Spleen (tissue), 11 donors: Measurements from ENCODE around the gene SPN. TPM values are rescaled to one million over a fixed set of nuclear protein-coding genes. Genes with fewer than 3 reads are reported as not detected.
A peak's percentile ranks its signal among the peaks of the same experiment; 100 is the strongest.
"Not testable (repeated sequence)": the region's sequence is repeated elsewhere in the genome, so short reads cannot be mapped to it uniquely, and the experiment has no call there.

Source experiments
- DNase-seq: peaks from one replicate; pipeline ENCODE4 v3.0.0-alpha.2; 2020
- H3K27ac ChIP-seq, 8 donors: fragments of 200-600 bp; sonication (generic) in 7 of 8; 1 replicate in 4 of 8; 2 replicates in 4 of 8; pipeline versions ENCODE4 v1.5.0 to v1.8.0; 2016 to 2021; ENCODE audit warnings: inconsistent platforms in 4 of 8, mild to moderate bottlenecking in 4 of 8, moderate library complexity in 1 of 8
- H3K27me3 ChIP-seq, 7 donors: fragments of 200-600 bp; sonication (generic) in 6 of 7; replicated peaks in 1 of 7; 1 replicate in 4 of 7; 2 replicates in 3 of 7; pipeline versions ENCODE4 v1.5.0 to v1.8.0; 2016 to 2021; ENCODE audit warnings: inconsistent platforms in 3 of 7, mild to moderate bottlenecking in 1 of 7
- H3K36me3 ChIP-seq, 6 donors: fragments of 200-600 bp; sonication (generic) in 5 of 6; 1 replicate in 4 of 6; 2 replicates in 2 of 6; pipeline versions ENCODE4 v1.5.0 to v1.8.0; 2016 to 2021; ENCODE audit warnings: inconsistent platforms in 2 of 6
- H3K4me1 ChIP-seq, 6 donors: fragments of 200-600 bp; sonication (generic) in 5 of 6; 1 replicate in 3 of 6; 2 replicates in 3 of 6; pipeline versions ENCODE4 v1.5.0 to v1.8.0; 2016 to 2021; ENCODE audit warnings: inconsistent platforms in 3 of 6
- H3K4me3 ChIP-seq, 8 donors: fragments of 200-600 bp; sonication (generic) in 7 of 8; 1 replicate in 4 of 8; 2 replicates in 4 of 8; pipeline versions ENCODE4 v1.5.0 to v1.8.0; 2016 to 2021; ENCODE audit warnings: inconsistent platforms in 4 of 8, mild to moderate bottlenecking in 4 of 8, moderate library complexity in 2 of 8
- H3K9me3 ChIP-seq, 8 donors: fragments of 200-600 bp; sonication (generic) in 7 of 8; 1 replicate in 4 of 8; 2 replicates in 4 of 8; pipeline versions ENCODE4 v1.5.0 to v1.8.0; 2016 to 2021; ENCODE audit warnings: inconsistent platforms in 4 of 8
- POLR2A ChIP-seq, 3 donors: fragments of 450-650 bp; IDR thresholded peaks; one replicate each; pipeline ENCODE4 v1.5.1; 2017; ENCODE audit warnings: antibody characterized with exemption in 3 of 3, mild to moderate bottlenecking in 1 of 3
- POLR2AphosphoS5 ChIP-seq, 3 donors: sonication (generic); formaldehyde crosslinking; IDR thresholded peaks; one replicate each; pipeline ENCODE4 v1.5.1; 2017; ENCODE audit warnings: antibody characterized with exemption in 3 of 3
- WGBS, 5 donors: extraction: QIAGEN DNeasy Blood & Tissue Kit in 3 of 5; methylation state at CpG; one replicate each; pipeline versions ENCODE4 v1.1.5 to v1.1.7; 2013 to 2018; 5-methylcytosine and 5-hydroxymethylcytosine counted together
- intact Hi-C: fragments of 100-400 bp; cut with DNase I; formaldehyde crosslinking; loops from one replicate; pipeline ENCODE4 v1.15.0; 2023; ENCODE audit warnings: low total_unique reads
- polyA plus RNA-seq, 3 donors: library from polyadenylated mRNA; stranded (reverse); fragments of 200-250 nt; gene quantifications; one replicate each; pipeline ENCODE4 v1.2.1, GENCODE V29; 2013
- total RNA-seq, 7 donors: library from RNA; depleted of rRNA in 3 of 7; stranded (reverse); fragments of >200 nt in 3 of 7; fragmentation: NEBNext Ultra II Directional in 4 of 7; extraction: Animal tissue kit (Norgen Biotek cat#: 25700) in 4 of 7; gene quantifications; one replicate each; pipeline versions ENCODE4 v1.1.0 to v1.2.1, GENCODE V29; 2016 to 2021
- TF ChIP-seq, protein P1 (sequence below), 11 experiments: fragments of 200-600 bp in 7 of 11; fragments of 450-650 bp in 4 of 11; sonication (generic) in 4 of 11; IDR thresholded peaks in 8 of 11; conservative IDR thresholded peaks in 3 of 11; 1 replicate in 7 of 11; 2 replicates in 4 of 11; pipeline versions ENCODE4 v1.4.0 to v1.8.0; 2016 to 2021; ENCODE audit warnings: antibody characterized with exemption in 11 of 11, inconsistent platforms in 4 of 11, mild to moderate bottlenecking in 1 of 11
- donor health status: healthy with polysubstance abuse.
- donor health status: DM: no; HTN: no; CAD: no; lungs with moderate emphysema.
- donor health status: DM: no; HTN: no; CAD: no.
- donor health status: Bipolar disorder and iron deficiency.
- donor health status: healthy.
- donor health status: DM: no; HTN: no; CAD: no.
- donor health status: DM: yes; HTN: yes; CAD: no.

SPN gene
- total and polyA plus RNA-seq, 10 donors = 3.9 to 46.4 (median 25.0) TPM

GRCh38 chr16:29702269-29702668 is 39.2 kb downstream of the SPN start:
- peaks cover 0 to 10% (median 0%) of the 10 kb centered on the region in 8 donors for H3K9me3 ChIP-seq
- no peak for TF ChIP-seq POLR2AphosphoS5 (IDR thresholded peaks at IDR 0.05)
- TF ChIP-seq POLR2A (IDR thresholded peaks at IDR 0.05) = no peak
- TF ChIP-seq, protein P1, sequence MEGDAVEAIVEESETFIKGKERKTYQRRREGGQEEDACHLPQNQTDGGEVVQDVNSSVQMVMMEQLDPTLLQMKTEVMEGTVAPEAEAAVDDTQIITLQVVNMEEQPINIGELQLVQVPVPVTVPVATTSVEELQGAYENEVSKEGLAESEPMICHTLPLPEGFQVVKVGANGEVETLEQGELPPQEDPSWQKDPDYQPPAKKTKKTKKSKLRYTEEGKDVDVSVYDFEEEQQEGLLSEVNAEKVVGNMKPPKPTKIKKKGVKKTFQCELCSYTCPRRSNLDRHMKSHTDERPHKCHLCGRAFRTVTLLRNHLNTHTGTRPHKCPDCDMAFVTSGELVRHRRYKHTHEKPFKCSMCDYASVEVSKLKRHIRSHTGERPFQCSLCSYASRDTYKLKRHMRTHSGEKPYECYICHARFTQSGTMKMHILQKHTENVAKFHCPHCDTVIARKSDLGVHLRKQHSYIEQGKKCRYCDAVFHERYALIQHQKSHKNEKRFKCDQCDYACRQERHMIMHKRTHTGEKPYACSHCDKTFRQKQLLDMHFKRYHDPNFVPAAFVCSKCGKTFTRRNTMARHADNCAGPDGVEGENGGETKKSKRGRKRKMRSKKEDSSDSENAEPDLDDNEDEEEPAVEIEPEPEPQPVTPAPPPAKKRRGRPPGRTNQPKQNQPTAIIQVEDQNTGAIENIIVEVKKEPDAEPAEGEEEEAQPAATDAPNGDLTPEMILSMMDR (IDR thresholded peaks at IDR 0.05 in 8 of 11, conservative IDR thresholded peaks at IDR 0.05 in 3 of 11) = no peak
- 15 to 31% (median 24%) methylated on average over 13 of the region's 13 CpGs for WGBS, 5 donors
- peak overlapping the region; percentile 61 to 88 (median 74) for H3K27ac ChIP-seq
- intact Hi-C loops = loop anchor here (5.0 kb wide), 1 partner anchor 320 kb away; the partner anchor contains the start of gene C16orf92
- no peaks in the 10 kb centered on the region for H3K27me3 ChIP-seq
- DNase-seq = peak; percentile 1
- H3K36me3 ChIP-seq = no peaks in the 10 kb centered on the region
- peak overlapping the region in 1 of 8 donors; percentile 40 for H3K4me3 ChIP-seq
- H3K4me1 ChIP-seq = peaks cover 9 to 37% (median 31%) of the 10 kb centered on the region in 6 donors

- Histone ChIP-seq H3K4me3 (no peak overlapping the region), H3K27ac (no peak overlapping the region), H3K4me1 (peaks cover 9 to 39% (median 31%) of the 10 kb centered on the region in 6 donors), H3K27me3 (no peaks in the 10 kb centered on the region), H3K36me3 (no peaks in the 10 kb centered on the region), H3K9me3 (peaks cover 0 to 7% (median 0%) of the 10 kb centered on the region in 8 donors)
- intact Hi-C loops = no loop called here
- no peak for TF ChIP-seq POLR2A (IDR thresholded peaks at IDR 0.05)
- TF ChIP-seq POLR2AphosphoS5 (IDR thresholded peaks at IDR 0.05) = no peak
- TF ChIP-seq, protein P1 (IDR thresholded peaks at IDR 0.05 in 8 of 11, conservative IDR thresholded peaks at IDR 0.05 in 3 of 11) = no peak
- WGBS, 5 donors = 63 to 80% (median 71%) methylated on average over 2 of the region's 2 CpGs
- no peak for DNase-seq
Measured at GRCh38 chr16:29705030-29705429, 42.0 kb downstream of the SPN start.

DNA sequence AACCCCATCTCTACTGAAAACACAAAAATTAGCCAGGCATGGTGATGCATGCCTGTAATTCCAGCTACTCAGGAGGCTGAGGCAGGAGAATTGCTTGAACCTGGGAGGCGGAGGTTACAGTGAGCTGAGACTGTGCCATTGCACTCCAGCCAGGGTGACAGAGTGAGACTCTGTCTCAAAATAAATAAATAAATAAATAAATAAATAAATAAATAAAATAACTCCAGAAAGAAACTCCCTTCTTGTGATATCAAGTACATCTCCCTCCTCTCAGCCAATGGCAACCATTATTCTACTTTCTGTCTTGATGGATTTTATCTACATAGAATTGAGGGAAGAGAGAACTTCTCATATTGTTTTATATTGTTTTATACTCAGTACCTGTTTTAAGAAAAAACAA is 44.1 kb downstream of the SPN start:
- H3K27ac ChIP-seq, H3K36me3 ChIP-seq, H3K27me3 ChIP-seq, intact Hi-C loops, H3K4me3 ChIP-seq, H3K9me3 ChIP-seq, DNase-seq: not testable (repeated sequence)
- WGBS, 5 donors = 91 to 100% (median 100%) methylated on average over 1 of the region's 1 CpG
- peaks cover 16 to 40% (median 25%) of the 10 kb centered on the region in 6 donors for H3K4me1 ChIP-seq

GRCh38 chr16:29708917-29709600 is 46.0 kb downstream of the SPN start:
- no peaks in the 10 kb centered on the region for H3K27me3 ChIP-seq
- H3K27ac ChIP-seq = no peak overlapping the region
- 57 to 84% (median 64%) methylated on average over 16 of the region's 16 CpGs for whole genome bisulfite sequencing, 5 donors
- no peaks in the 10 kb centered on the region for H3K36me3 ChIP-seq
- no peaks in the 10 kb centered on the region for H3K9me3 ChIP-seq
- H3K4me3 ChIP-seq = no peak overlapping the region
- TF ChIP-seq, protein P1 (IDR thresholded peaks at IDR 0.05 in 8 of 11, conservative IDR thresholded peaks at IDR 0.05 in 3 of 11) = no peak
- TF ChIP-seq POLR2A (IDR thresholded peaks at IDR 0.05) = no peak
- no peak for TF ChIP-seq POLR2AphosphoS5 (IDR thresholded peaks at IDR 0.05)
- DNase-seq = peak; percentile 22
- H3K4me1 ChIP-seq = peaks cover 6 to 27% (median 9%) of the 10 kb centered on the region in 6 donors
- intact Hi-C loops = no loop called here

- H3K27me3 ChIP-seq, H3K36me3 ChIP-seq, H3K9me3 ChIP-seq, H3K27ac ChIP-seq, H3K4me3 ChIP-seq, intact Hi-C loops: not testable (repeated sequence)
- 50 to 84% (median 77%) methylated on average over 6 of the region's 6 CpGs for WGBS, 5 donors
- peaks cover 6 to 27% (median 9%) of the 10 kb centered on the region in 6 donors for H3K4me1 ChIP-seq
- DNase-seq = peak; percentile 8
Measured at GRCh38 chr16:29709657-29710056, 46.6 kb downstream of the SPN start.
